Spleen (tissue), 7 donors: ENCODE data around the gene MAP4K4.

ENCODE experiments used
- CTCF ChIP-seq, 11 experiments: fragments of 200-600 bp in 7 of 11; fragments of 450-650 bp in 4 of 11; sonication (generic) in 4 of 11; IDR thresholded peaks in 8 of 11; conservative IDR thresholded peaks in 3 of 11; 1 replicate in 7 of 11; 2 replicates in 4 of 11; pipeline versions ENCODE4 v1.4.0 to v1.8.0; 2016 to 2021; ENCODE audit warnings: antibody characterized with exemption in 11 of 11, inconsistent platforms in 4 of 11, mild to moderate bottlenecking in 1 of 11
- POLR2A ChIP-seq, 3 donors: fragments of 450-650 bp; IDR thresholded peaks; one replicate each; pipeline ENCODE4 v1.5.1; 2017; ENCODE audit warnings: antibody characterized with exemption in 3 of 3, mild to moderate bottlenecking in 1 of 3
- donor health status: DM: no; HTN: no; CAD: no; lungs with moderate emphysema.
- donor health status: DM: no; HTN: no; CAD: no.
- donor health status: DM: no; HTN: no; CAD: no.

DNA sequence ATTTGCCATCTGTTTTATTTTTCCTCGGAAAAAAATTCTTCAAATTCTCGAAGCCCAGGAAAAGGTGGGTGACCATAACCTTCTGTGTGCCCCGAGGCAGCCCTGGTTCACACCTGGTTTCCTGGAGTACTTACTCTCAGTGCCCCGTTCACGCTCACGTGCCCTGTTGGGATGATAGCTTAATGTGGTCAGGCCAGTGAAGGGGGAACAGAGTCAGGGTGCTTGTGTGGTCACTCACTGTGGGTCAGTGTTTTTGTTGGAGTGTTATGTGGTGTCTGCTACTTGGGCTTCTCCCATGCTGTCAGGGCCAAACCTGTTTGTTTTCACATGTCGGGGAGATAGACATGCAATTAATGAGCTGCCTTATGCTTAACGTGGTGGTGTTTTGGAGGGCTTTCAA, 78.1 kb downstream of the MAP4K4 start:
- no peak for TF ChIP-seq CTCF (IDR thresholded peaks at IDR 0.05 in 8 of 11, conservative IDR thresholded peaks at IDR 0.05 in 3 of 11)
- no peak for TF ChIP-seq POLR2A (IDR thresholded peaks at IDR 0.05)
